Measurements from ENCODE around the gene CARMIL3. TPM values are rescaled to one million over a fixed set of nuclear protein-coding genes. Genes with fewer than 3 reads are reported as not detected.

Gene CARMIL3
- total RNA-seq, 2 experiments from 2014 or later = 0.74 to 0.91 TPM

DNA sequence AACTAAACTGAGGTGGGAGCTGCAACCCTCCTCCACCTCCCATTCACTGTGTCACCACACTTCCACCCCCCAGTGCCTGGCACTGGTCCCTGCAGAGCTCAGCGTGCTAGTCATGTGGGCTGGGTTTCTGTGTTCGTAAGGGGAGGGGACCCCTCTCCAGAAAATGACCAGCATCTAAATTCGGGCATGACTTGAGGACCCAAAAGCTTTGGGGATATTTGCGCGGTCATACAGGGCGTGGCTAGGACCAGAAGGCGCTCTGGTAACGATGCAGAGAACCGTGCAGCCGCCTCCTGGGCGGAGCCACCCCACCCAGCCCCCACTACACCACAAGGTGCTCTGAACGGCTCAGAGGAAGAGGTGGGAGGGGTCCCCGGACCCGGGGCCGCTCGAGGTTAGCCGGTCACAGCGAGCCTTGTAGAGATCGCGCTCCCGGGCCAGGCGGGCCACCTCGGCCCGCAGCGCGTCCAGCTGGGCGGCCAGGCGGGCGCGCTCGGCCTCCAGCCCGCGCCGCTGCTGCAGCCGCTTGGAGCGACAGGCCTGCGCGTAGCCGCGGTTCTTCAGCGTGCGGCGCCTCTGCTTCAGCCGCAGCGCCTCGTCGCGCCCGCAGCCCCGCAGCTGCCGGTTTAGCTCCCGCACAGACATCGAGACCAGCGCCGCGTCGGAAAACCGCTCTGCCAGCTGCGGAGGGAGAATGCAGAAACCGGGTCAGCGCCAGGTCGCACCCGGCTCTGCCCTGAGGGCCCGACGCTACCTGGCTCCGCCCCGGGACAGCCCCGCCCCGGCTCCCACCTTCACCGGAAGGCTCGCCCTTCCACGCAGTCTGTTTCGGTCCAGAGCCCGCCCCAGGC lies 29.3 kb downstream of the CARMIL3 start:
- DNase-seq = peak; percentile 84
- H3K27me3 Mint-ChIP-seq = no peaks in the 10 kb centered on the region
- peaks cover 20% of the 10 kb centered on the region for H3K4me1 Mint-ChIP-seq
- intact Hi-C loops (cut with DNase I, micrococcal nuclease) = loop anchor here (1.0 kb wide), 1 partner anchor 13 kb away; the partner anchor contains the start of gene PCK2 (in 2 of the 2)
- ChIA-PET POLR2A (interaction anchor here (0.6 to 2.3 kb wide), 8 partner anchors 9 to 514 kb away, joined by 3 to 12 read pairs (median 4); partner anchors contain the start of genes AP1G2, DCAF11, IRF9 and NRL), CTCF (interaction anchor here (0.7 to 4.2 kb wide), 12 partner anchors 12 to 542 kb away, joined by 3 to 83 read pairs (median 4); partner anchors contain the start of genes CARMIL3, NRL and PCK2)
- peak overlapping the region; percentile 45 for H3K27ac Mint-ChIP-seq
- peak overlapping the region; percentile 68 for H3K4me3 Mint-ChIP-seq
- ATAC-seq = peak; percentile 92
- H3K9me3 Mint-ChIP-seq (ENCODE audit: low read depth) = no peaks in the 10 kb centered on the region
- no peaks in the 10 kb centered on the region for H3K36me3 Mint-ChIP-seq (ENCODE audit: low read depth)

DNA sequence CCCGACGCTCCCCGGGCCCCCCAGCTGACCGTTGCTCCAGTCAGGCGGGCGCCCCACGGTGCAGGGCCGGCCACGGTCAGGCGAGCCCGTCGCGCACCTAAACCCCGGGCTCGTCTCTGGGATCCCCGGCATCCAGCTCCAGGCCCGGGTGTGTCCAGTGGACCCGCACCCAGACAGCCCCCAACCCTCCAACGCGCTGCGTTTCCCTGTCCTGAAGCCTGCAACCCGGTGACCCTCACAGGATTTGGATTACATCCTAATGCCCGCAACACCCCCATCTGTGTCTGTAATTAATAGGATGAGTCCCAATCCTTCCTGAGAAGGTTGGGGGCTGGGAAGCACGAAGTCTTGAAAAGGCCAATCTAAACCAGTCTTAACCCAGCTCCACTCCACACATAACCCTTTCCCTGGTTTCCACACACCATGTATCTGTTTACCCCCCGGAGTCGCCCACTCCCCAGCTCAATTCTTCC lies 30.0 kb downstream of the CARMIL3 start:
- peak overlapping the region; percentile 64 for H3K4me3 Mint-ChIP-seq
- CTCF ChIA-PET = interaction anchor here (0.9 to 4.2 kb wide), 4 partner anchors 11 to 27 kb away, joined by 3 to 83 read pairs (median 10); partner anchors contain the start of gene PCK2
- no peaks in the 10 kb centered on the region for H3K27me3 Mint-ChIP-seq
- peaks cover 22% of the 10 kb centered on the region for H3K4me1 Mint-ChIP-seq
- intact Hi-C loops (cut with DNase I, micrococcal nuclease) = loop anchor here (1.0 kb wide), 1 partner anchor 13 kb away; the partner anchor contains the start of gene PCK2 (in 2 of the 2)
- POLR2A ChIA-PET = interaction anchor here (1.2 to 2.1 kb wide), 3 partner anchors 8 to 32 kb away, joined by 3 to 6 read pairs (median 5); partner anchors contain the start of genes DCAF11, NRL and PCK2
- no peaks in the 10 kb centered on the region for H3K9me3 Mint-ChIP-seq (ENCODE audit: low read depth)
- H3K36me3 Mint-ChIP-seq (ENCODE audit: low read depth) = no peaks in the 10 kb centered on the region
- peak overlapping the region; percentile 28 for H3K27ac Mint-ChIP-seq
- ATAC-seq (no peak), DNase-seq (no peak)

DNA sequence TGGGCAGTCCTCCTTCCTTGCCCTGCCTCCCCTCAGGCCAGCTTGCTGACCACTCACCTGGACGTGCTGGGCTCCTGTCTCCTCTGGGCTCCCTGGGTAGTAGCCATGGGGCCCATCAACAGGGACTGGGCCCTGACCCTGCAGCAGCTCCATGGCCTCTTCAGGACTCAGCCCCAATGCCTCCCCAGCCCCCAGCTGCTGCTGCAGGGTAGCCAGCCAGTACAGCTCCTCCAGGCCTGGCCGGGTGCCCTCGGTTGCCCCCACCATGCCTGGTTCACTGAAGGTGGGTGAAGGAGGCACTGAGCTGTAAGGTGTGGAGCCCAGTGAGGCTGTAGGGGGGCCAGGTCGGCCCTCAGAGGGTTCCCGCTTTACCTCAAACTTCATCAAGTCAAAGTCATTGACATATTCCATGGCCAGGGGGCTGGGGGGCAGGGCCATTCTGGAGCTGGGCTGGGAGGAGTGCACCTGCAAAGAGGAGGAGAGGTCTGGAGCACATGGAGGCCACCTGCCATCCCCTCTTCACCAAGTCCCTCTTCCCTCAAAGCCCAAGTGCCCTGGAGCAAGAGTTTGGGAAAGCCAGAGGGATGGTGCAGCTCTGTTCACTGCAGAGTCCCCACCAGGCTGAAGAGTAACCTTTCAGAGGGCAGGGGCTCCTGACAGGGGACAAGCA lies 30.7 kb downstream of the CARMIL3 start:
- H3K4me3 Mint-ChIP-seq = peak overlapping the region; percentile 64
- H3K9me3 Mint-ChIP-seq (ENCODE audit: low read depth) = no peaks in the 10 kb centered on the region
- H3K27ac Mint-ChIP-seq = no peak overlapping the region
- ChIA-PET POLR2A (interaction anchor here (1.0 to 2.1 kb wide), 3 partner anchors 12 to 32 kb away, joined by 3 to 6 read pairs (median 5); partner anchors contain the start of genes DCAF11, NRL and PCK2), CTCF (interaction anchor here (0.9 to 4.2 kb wide), 5 partner anchors 10 to 28 kb away, joined by 3 to 83 read pairs (median 4); partner anchors contain the start of gene PCK2)
- H3K36me3 Mint-ChIP-seq (ENCODE audit: low read depth) = no peaks in the 10 kb centered on the region
- peaks cover 22% of the 10 kb centered on the region for H3K4me1 Mint-ChIP-seq
- no peaks in the 10 kb centered on the region for H3K27me3 Mint-ChIP-seq
- intact Hi-C loops (cut with DNase I, micrococcal nuclease) = no loop called here
- no peak for DNase-seq
- ATAC-seq = no peak

DNA sequence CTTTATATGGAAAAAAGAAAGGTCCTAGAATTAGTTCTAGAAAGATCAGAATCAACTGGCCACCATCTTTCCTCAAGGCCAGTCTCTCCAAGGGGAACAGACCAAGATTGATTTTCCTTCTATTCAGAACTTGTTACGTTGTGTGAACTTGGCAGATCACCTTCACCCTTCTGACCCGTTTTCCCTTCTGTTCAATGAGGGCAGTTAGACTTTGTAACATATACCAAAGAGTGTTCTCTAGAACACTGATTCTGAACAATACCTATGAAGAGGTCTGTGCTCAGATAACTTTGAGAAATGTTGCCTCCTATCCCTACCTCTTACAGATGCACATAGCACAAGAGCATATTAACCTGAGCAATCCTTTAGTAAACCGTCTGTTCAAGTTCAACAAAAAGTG lies 31.7 kb downstream of the CARMIL3 start:
- Mint-ChIP-seq H3K4me1 (peaks cover 22% of the 10 kb centered on the region), H3K27ac (no peak overlapping the region), H3K9me3 (ENCODE audit: low read depth) (no peaks in the 10 kb centered on the region), H3K27me3 (no peaks in the 10 kb centered on the region), H3K4me3 (no peak overlapping the region), H3K36me3 (ENCODE audit: low read depth) (no peaks in the 10 kb centered on the region)
- ChIA-PET CTCF (interaction anchor here (0.6 to 4.0 kb wide), 2 partner anchors 25 to 33 kb away, joined by 3 to 16 read pairs; no protein-coding TSS in a partner anchor), POLR2A (no interaction called here)
- intact Hi-C loops (cut with DNase I, micrococcal nuclease) = no loop called here
- no peak for ATAC-seq
- DNase-seq = no peak

DNA sequence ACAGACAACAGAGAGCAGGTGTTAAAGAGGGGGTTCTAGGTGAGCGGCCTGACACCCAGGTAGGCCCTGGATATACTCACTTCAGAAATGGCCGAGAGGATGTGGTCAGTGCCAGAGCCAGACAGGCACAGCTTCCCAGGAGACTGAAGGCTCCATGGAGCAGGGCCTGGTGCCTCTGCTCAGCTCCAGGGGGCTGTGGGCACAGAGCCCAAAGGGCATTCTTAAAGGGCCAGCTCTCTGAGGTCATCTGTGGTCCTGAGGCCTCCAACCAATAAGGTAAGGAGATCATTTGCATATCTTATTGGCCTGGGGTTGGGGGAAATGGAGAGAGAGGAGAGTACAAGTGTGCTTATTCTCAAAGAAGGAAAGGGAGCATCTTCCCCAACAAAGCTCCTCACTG lies 32.6 kb downstream of the CARMIL3 start:
- intact Hi-C loops (cut with DNase I, micrococcal nuclease) = no loop called here
- Mint-ChIP-seq H3K27ac (no peak overlapping the region), H3K9me3 (ENCODE audit: low read depth) (no peaks in the 10 kb centered on the region), H3K4me1 (peaks cover 18% of the 10 kb centered on the region), H3K4me3 (no peak overlapping the region), H3K36me3 (ENCODE audit: low read depth) (no peaks in the 10 kb centered on the region), H3K27me3 (no peaks in the 10 kb centered on the region)
- DNase-seq (no peak), ATAC-seq (no peak)
- POLR2A ChIA-PET = no interaction called here
- CTCF ChIA-PET = interaction anchor here (4.0 kb wide), 1 partner anchor 26 kb away, joined by 16 read pairs; no protein-coding TSS in a partner anchor

DNA sequence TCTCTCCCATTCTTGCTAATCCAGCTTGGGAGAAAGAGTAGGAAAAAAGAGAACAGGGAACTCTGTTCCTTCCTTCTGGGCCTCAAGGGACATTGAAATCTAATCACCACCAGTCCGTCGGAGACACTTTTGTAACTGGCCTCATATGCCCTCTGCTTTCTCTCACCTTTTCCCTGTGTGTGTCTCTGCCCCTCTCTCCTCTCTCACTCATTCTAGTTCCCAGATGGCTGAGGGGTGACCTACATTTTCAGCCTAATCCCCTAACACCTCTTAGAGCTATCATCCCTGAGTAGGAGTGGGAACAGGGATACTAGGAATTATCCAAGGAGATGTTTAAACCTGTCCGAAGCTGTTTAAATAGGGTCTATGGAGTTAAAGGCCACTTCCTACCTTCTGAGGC lies 33.4 kb downstream of the CARMIL3 start:
- Mint-ChIP-seq H3K27me3 (no peaks in the 10 kb centered on the region), H3K36me3 (ENCODE audit: low read depth) (no peaks in the 10 kb centered on the region), H3K4me3 (no peak overlapping the region), H3K27ac (no peak overlapping the region), H3K9me3 (ENCODE audit: low read depth) (no peaks in the 10 kb centered on the region), H3K4me1 (peaks cover 14% of the 10 kb centered on the region)
- CTCF ChIA-PET = interaction anchor here (0.6 to 1.8 kb wide), 4 partner anchors 23 to 1346 kb away, joined by 3 to 4 read pairs (median 4); no protein-coding TSS in a partner anchor
- intact Hi-C loops (cut with DNase I, micrococcal nuclease) = no loop called here
- POLR2A ChIA-PET = no interaction called here
- ATAC-seq (no peak), DNase-seq (no peak)

DNA sequence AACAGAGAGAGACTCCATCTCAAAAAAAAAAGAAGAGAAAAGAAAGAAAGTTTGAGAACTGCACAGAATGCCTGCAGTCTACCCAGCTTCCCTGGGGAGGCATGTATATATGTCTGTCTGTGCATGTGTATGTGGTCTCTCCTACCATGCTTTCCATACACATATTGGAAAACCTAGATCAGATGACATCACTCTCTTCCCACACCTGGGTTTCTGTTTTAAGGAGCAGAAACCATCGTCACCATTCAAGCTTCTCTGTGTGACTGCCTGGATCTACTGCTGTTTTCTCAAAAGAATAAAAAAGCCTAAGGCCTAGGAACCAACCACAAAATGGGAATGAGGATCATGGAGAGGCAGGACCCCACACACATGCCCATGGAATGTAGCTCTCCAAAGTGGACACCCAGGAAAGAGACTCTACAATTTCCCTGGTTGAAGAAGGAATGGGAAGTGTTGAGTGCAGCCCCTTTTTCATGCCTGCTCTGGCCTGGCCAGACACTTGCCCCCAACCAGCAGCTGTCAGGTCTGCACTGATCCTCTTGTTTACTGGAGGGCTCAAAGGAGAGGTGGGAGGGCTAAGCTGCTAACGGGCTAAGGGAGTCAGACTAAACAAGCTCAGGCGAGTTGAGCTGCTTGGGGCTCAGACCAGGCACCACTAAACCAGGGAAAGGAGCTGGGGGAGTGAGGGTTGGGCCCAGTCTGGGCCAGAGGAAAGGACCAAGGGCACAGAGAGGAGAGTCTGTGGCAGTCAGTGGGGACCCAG lies 34.6 kb downstream of the CARMIL3 start:
- ATAC-seq (no peak), DNase-seq (no peak)
- intact Hi-C loops (cut with DNase I, micrococcal nuclease) = no loop called here
- Mint-ChIP-seq H3K36me3 (ENCODE audit: low read depth) (no peaks in the 10 kb centered on the region), H3K9me3 (ENCODE audit: low read depth) (no peaks in the 10 kb centered on the region), H3K27ac (no peak overlapping the region), H3K4me1 (peaks cover 11% of the 10 kb centered on the region), H3K4me3 (no peak overlapping the region), H3K27me3 (no peaks in the 10 kb centered on the region)
- ChIA-PET POLR2A (no interaction called here), CTCF (interaction anchor here (0.9 to 1.8 kb wide), 6 partner anchors 14 to 112 kb away, joined by 3 to 4 read pairs (median 4); no protein-coding TSS in a partner anchor)

DNA sequence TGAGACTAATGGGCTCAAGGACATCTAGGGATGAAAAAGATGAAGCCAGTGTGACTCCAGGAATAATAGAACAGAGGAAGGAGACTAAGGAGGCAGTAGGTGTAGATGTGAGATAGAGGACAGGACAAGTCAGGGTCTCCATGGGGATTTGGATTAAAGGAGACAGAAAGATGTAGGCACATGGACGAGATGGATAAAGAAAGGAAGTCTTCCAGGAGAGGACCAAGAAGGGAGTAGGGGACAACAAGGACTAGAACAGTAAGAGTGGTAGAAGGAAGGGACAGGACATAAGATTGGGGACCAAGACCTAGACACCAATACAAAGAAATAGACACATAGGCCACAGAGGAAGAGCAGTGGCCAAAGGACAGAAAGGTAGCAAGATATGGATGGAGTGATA lies 35.2 kb downstream of the CARMIL3 start:
- CTCF ChIA-PET = interaction anchor here (0.9 to 1.8 kb wide), 5 partner anchors 14 to 27 kb away, joined by 3 to 4 read pairs (median 4); no protein-coding TSS in a partner anchor
- Mint-ChIP-seq H3K36me3 (ENCODE audit: low read depth) (no peaks in the 10 kb centered on the region), H3K27ac (no peak overlapping the region), H3K4me1 (peaks cover 8% of the 10 kb centered on the region), H3K27me3 (no peaks in the 10 kb centered on the region), H3K9me3 (ENCODE audit: low read depth) (no peaks in the 10 kb centered on the region), H3K4me3 (no peak overlapping the region)
- intact Hi-C loops (cut with DNase I, micrococcal nuclease) = no loop called here
- no peak for DNase-seq
- POLR2A ChIA-PET = no interaction called here
- no peak for ATAC-seq

DNA sequence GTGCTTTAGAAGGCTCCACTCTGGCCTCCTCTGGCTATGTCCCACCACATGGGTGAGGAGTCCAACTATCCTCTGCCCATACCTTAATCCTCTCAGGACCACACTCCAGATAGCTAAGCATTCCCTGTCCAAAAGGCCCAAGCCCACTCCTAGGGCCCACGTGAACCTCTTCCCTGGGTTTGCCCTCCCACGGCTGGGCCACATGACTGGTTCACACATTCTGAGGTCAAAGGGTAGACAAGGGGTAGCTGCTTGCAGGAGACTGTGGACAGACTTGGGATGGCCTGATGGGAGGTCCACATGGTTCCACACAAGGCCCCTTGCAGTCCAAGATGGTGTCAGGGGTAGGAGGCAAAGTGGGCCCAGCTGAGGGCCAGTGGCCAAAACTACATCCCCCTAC lies 36.3 kb downstream of the CARMIL3 start:
- no peaks in the 10 kb centered on the region for H3K27me3 Mint-ChIP-seq
- ChIA-PET CTCF (interaction anchor here (0.9 to 12.4 kb wide), 2 partner anchors 19 to 30 kb away, joined by 4 to 189 read pairs; no protein-coding TSS in a partner anchor), POLR2A (no interaction called here)
- no peak for ATAC-seq
- intact Hi-C loops (cut with DNase I, micrococcal nuclease) = no loop called here
- H3K36me3 Mint-ChIP-seq (ENCODE audit: low read depth) = no peaks in the 10 kb centered on the region
- no peak for DNase-seq
- H3K4me3 Mint-ChIP-seq = no peak overlapping the region
- peaks cover 8% of the 10 kb centered on the region for H3K4me1 Mint-ChIP-seq
- H3K9me3 Mint-ChIP-seq (ENCODE audit: low read depth) = no peaks in the 10 kb centered on the region
- H3K27ac Mint-ChIP-seq = no peak overlapping the region

DNA sequence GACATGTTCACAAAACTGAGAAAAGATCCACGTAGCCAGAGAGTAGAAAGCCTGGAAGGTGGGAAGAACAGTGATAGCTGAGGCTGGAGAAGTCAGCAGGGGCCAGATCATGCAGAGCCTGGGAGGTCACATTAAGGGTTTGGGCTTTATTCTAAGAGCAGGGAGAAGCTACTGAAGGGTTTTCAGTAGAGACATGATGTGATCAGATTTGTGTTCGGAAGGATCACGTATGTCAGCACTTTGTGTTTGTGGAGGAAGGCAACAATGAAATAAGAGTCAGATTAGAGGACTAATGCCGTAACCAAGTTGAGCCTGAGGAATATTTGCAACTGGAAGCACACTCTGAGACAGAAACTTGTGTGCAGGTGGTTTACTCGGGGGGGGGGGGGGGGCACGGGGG lies 38.1 kb downstream of the CARMIL3 start:
- ATAC-seq (no peak), DNase-seq (no peak)
- intact Hi-C loops (cut with DNase I, micrococcal nuclease) = loop anchor here (1.0 to 5.0 kb wide), 3 partner anchors 32 to 103 kb away; partner anchors contain the start of gene DHRS4L2 (in 1 of the 2)
- Mint-ChIP-seq H3K4me1 (peaks cover 14% of the 10 kb centered on the region), H3K36me3 (ENCODE audit: low read depth) (peaks cover under 1% of the 10 kb centered on the region), H3K27ac (no peak overlapping the region), H3K4me3 (no peak overlapping the region), H3K9me3 (ENCODE audit: low read depth) (no peaks in the 10 kb centered on the region), H3K27me3 (no peaks in the 10 kb centered on the region)
- POLR2A ChIA-PET = interaction anchor here (1.0 to 1.1 kb wide), 2 partner anchors 8 to 24 kb away, joined by 3 read pairs; no protein-coding TSS in a partner anchor
- CTCF ChIA-PET = interaction anchor here (0.7 to 12.4 kb wide), 19 partner anchors 9 to 152 kb away, joined by 3 to 189 read pairs (median 5); partner anchors contain the start of genes CARMIL3, EMC9, IRF9 and PSME1

Measured in activated CD4-positive, alpha-beta T cell treated with anti-CD3 and anti-CD28 coated beads for 36 hours (primary cell).